Right atrium auricular region (tissue), 2 donors: ENCODE measurements around the gene KLHL26. TPM values are rescaled to one million over a fixed set of nuclear protein-coding genes. Genes with fewer than 3 reads are reported as not detected.

Experiments used
- DNase-seq: peaks from one replicate; pipeline ENCODE4 v3.0.0-alpha.2; 2019; ENCODE audit warnings: low spot score
- H3K27ac ChIP-seq, 2 donors: fragments of 200-600 bp; sonication (generic); 1 replicate in 1 of 2; 2 replicates in 1 of 2; pipeline ENCODE4 v1.5.1; 2016 to 2019
- H3K27me3 ChIP-seq, 2 donors: fragments of 200-600 bp; sonication (generic); one replicate each; pipeline versions ENCODE4 v1.5.1 to v1.6.0; 2017 to 2019
- H3K36me3 ChIP-seq: fragments of 200-600 bp; sonication (generic); one replicate; pipeline ENCODE4 v1.5.1; 2016
- H3K4me1 ChIP-seq, 2 donors: fragments of 200-600 bp; sonication (generic); one replicate each; pipeline versions ENCODE4 v1.5.1 to v1.6.0; 2017 to 2019
- H3K4me3 ChIP-seq, 2 donors: fragments of 200-600 bp; sonication (generic); 1 replicate in 1 of 2; 2 replicates in 1 of 2; pipeline ENCODE4 v1.5.1; 2017 to 2019; ENCODE audit warnings: mild to moderate bottlenecking in 1 of 2, moderate library complexity in 1 of 2
- H3K9me3 ChIP-seq, 2 donors: fragments of 200-600 bp; sonication (generic); one replicate each; pipeline ENCODE4 v1.5.1; 2019
- CTCF ChIP-seq, 2 donors: fragments of 200-600 bp; sonication (generic); IDR thresholded peaks; one replicate each; pipeline ENCODE4 v1.5.1; 2019; ENCODE audit warnings: antibody characterized with exemption in 2 of 2
- total RNA-seq, 2 donors: library from RNA; depleted of rRNA; stranded (reverse); fragments of >200 nt; gene quantifications; one replicate each; pipeline ENCODE4 v1.1.0, GENCODE V29; 2016

The KLHL26 gene
- total RNA-seq, 2 donors from 2014 or later: 5.7 to 11.3 TPM

GRCh38 chr19:18655173-18655844, 18.5 kb downstream of the KLHL26 start:
- peaks cover 0 to 64% of the 10 kb centered on the region in 2 donors for H3K4me1 ChIP-seq
- H3K4me3 ChIP-seq: no peak overlapping the region
- H3K36me3 ChIP-seq: no peaks in the 10 kb centered on the region
- peak overlapping the region in 1 of 2 donors; percentile 94 for H3K27ac ChIP-seq
- no peaks in the 10 kb centered on the region for H3K27me3 ChIP-seq
- DNase-seq: no peak
- H3K9me3 ChIP-seq: no peaks in the 10 kb centered on the region
- TF ChIP-seq CTCF (IDR thresholded peaks at IDR 0.05): no peak

GRCh38 chr19:18656337-18657086, 19.7 kb downstream of the KLHL26 start:
- peak overlapping the region; percentile 83 to 94 for H3K27ac ChIP-seq
- no peaks in the 10 kb centered on the region for H3K27me3 ChIP-seq
- H3K9me3 ChIP-seq: no peaks in the 10 kb centered on the region
- peaks cover 0 to 64% of the 10 kb centered on the region in 2 donors for H3K4me1 ChIP-seq
- no peaks in the 10 kb centered on the region for H3K36me3 ChIP-seq
- no peak for TF ChIP-seq CTCF (IDR thresholded peaks at IDR 0.05)
- no peak for DNase-seq
- no peak overlapping the region for H3K4me3 ChIP-seq

- H3K4me1 ChIP-seq: peaks cover 0 to 60% of the 10 kb centered on the region in 2 donors
- no peaks in the 10 kb centered on the region for H3K9me3 ChIP-seq
- TF ChIP-seq CTCF (IDR thresholded peaks at IDR 0.05): no peak
- H3K36me3 ChIP-seq: no peaks in the 10 kb centered on the region
- H3K27ac ChIP-seq: peak overlapping the region; percentile 83 to 94
- DNase-seq: peak; percentile 87
- no peaks in the 10 kb centered on the region for H3K27me3 ChIP-seq
- no peak overlapping the region for H3K4me3 ChIP-seq
Observed at GRCh38 chr19:18657590-18658365, 20.9 kb downstream of the KLHL26 start.

- Histone ChIP-seq H3K4me3 (no peak overlapping the region), H3K27ac (peak overlapping the region; percentile 83 to 94), H3K27me3 (no peaks in the 10 kb centered on the region), H3K4me1 (peaks cover 0 to 67% of the 10 kb centered on the region in 2 donors), H3K9me3 (no peaks in the 10 kb centered on the region), H3K36me3 (no peaks in the 10 kb centered on the region)
- TF ChIP-seq CTCF (IDR thresholded peaks at IDR 0.05): no peak
- no peak for DNase-seq
Observed at GRCh38 chr19:18658366-18658855, 21.6 kb downstream of the KLHL26 start.

GRCh38 chr19:18659281-18660050, 22.6 kb downstream of the KLHL26 start:
- H3K36me3 ChIP-seq: no peaks in the 10 kb centered on the region
- no peaks in the 10 kb centered on the region for H3K9me3 ChIP-seq
- H3K27me3 ChIP-seq: no peaks in the 10 kb centered on the region
- H3K4me1 ChIP-seq: peaks cover 0 to 69% of the 10 kb centered on the region in 2 donors
- H3K27ac ChIP-seq: peak overlapping the region; percentile 83 to 94
- H3K4me3 ChIP-seq: peak overlapping the region in 1 of 2 donors; percentile 13
- peak; percentile 85 for DNase-seq
- TF ChIP-seq CTCF (IDR thresholded peaks at IDR 0.05): no peak
